IMR-90 (cell line): ENCODE results near the gene HSPA12A. TPM values are rescaled to one million over a fixed set of nuclear protein-coding genes. Genes with fewer than 3 reads are reported as not detected.

ENCODE experiments used
- ATAC-seq: fragments of 200-7000 bp; cut with Tn5 transposase; 2 replicates; pipeline ENCODE4 v1.9.1; 2020; ENCODE audit warnings: low read depth, mild to moderate bottlenecking, moderate library complexity
- BruUV-seq: library from RNA; stranded (reverse); fragments of 400-500 nt; replicated peaks from 2 replicates; lab custom pipeline; 2021; lab: Mats Ljungman, UMichigan
- CTCF ChIA-PET: fragments of 300-600 bp; formaldehyde crosslinking; extraction: SDS; loops from one replicate; lab custom pipeline; 2021; ENCODE audit warnings: antibody characterized with exemption; lab: Yijun Ruan, JAX
- POLR2A ChIA-PET: fragments of 300-600 bp; sonication (Branson Sonifier 250); formaldehyde crosslinking; loops from one replicate; lab custom pipeline; 2022; ENCODE audit warnings: antibody characterized with exemption; ENCODE audit not compliant: unreplicated experiment; lab: Charles Lee
- DNase-seq: peaks from one replicate; pipeline ENCODE4 v3.0.0; 2013
- H2AFZ ChIP-seq: replicated peaks from 2 replicates; pipeline ENCODE3; 2013; ENCODE audit warnings: low read length, mild to moderate bottlenecking; ENCODE audit not compliant: poor library complexity
- H2AK5ac ChIP-seq: 2 replicates; pipeline ENCODE4 v1.6.1; 2013; ENCODE audit warnings: low read depth, low read length, inconsistent platforms
- H2AK9ac ChIP-seq: replicated peaks from 2 replicates; pipeline ENCODE3; 2013; ENCODE audit warnings: mild to moderate bottlenecking, low read depth, low read length, moderate library complexity; ENCODE audit not compliant: poor library complexity
- H2BK120ac ChIP-seq: 2 replicates; pipeline ENCODE4 v1.6.1; 2013; ENCODE audit warnings: low read depth, low read length, inconsistent platforms
- H2BK15ac ChIP-seq: 3 replicates; pipeline ENCODE4 v1.6.1; 2013; ENCODE audit warnings: low read depth, low read length, inconsistent platforms
- H2BK20ac ChIP-seq: 2 replicates; pipeline ENCODE4 v1.6.1; 2013; ENCODE audit warnings: low read depth, mild to moderate bottlenecking, inconsistent platforms, low read length, moderate library complexity
- H2BK5ac ChIP-seq: 2 replicates; pipeline ENCODE4 v1.6.1; 2013; ENCODE audit warnings: mild to moderate bottlenecking, low read depth, low read length, inconsistent platforms; ENCODE audit not compliant: poor library complexity, severe bottlenecking
- H3K14ac ChIP-seq: replicated peaks from 2 replicates; pipeline ENCODE4 v1.6.1; 2013; ENCODE audit warnings: low read depth, low read length, inconsistent platforms
- H3K18ac ChIP-seq: 2 replicates; pipeline ENCODE4 v1.6.1; 2013; ENCODE audit warnings: low read depth, low read length, control low read depth
- H3K23ac ChIP-seq: 2 replicates; pipeline ENCODE4 v1.6.1; 2013; ENCODE audit warnings: low read depth, low read length, inconsistent platforms
- H3K27ac ChIP-seq: 2 replicates; pipeline ENCODE4 v1.5.1; 2013; ENCODE audit warnings: mild to moderate bottlenecking, control low read depth, low read length; ENCODE audit not compliant: insufficient read depth
- H3K27me3 ChIP-seq: 2 replicates; pipeline ENCODE4 v1.6.1; 2013; ENCODE audit warnings: low read length; ENCODE audit not compliant: control insufficient read depth, insufficient read depth
- H3K36me3 ChIP-seq: 2 replicates; pipeline ENCODE4 v1.6.1; 2013; ENCODE audit warnings: low read length, mixed read lengths; ENCODE audit not compliant: control insufficient read depth, insufficient read depth
- H3K4ac ChIP-seq: 2 replicates; pipeline ENCODE4 v1.6.1; 2013; ENCODE audit warnings: low read depth, low read length, inconsistent platforms
- H3K4me1 ChIP-seq: 2 replicates; pipeline ENCODE4 v1.6.1; 2013; ENCODE audit warnings: low read length, mixed read lengths; ENCODE audit not compliant: control insufficient read depth, insufficient read depth
- H3K4me2 ChIP-seq: 2 replicates; pipeline ENCODE4 v1.6.1; 2013; ENCODE audit warnings: low read depth, mild to moderate bottlenecking, control low read depth, low read length, moderate library complexity
- H3K4me3 ChIP-seq: 2 replicates; pipeline ENCODE4 v1.5.1; 2013; ENCODE audit warnings: low read depth, mild to moderate bottlenecking, control low read depth, low read length, moderate library complexity; ENCODE audit not compliant: insufficient read depth
- H3K56ac ChIP-seq: 2 replicates; pipeline ENCODE4 v1.6.1; 2013; ENCODE audit warnings: low read length, inconsistent platforms; ENCODE audit not compliant: insufficient read depth; ENCODE audit errors: extremely low read depth
- H3K79me1 ChIP-seq, 2 experiments: 2 replicates each; pipeline ENCODE4 v1.6.1; 2013; ENCODE audit warnings: low read length in 2 of 2, inconsistent platforms in 1 of 2, low read depth in 1 of 2
- H3K9ac ChIP-seq: 2 replicates; pipeline ENCODE4 v1.6.1; 2013; ENCODE audit warnings: low read depth, low read length, control low read depth
- H3K9me1 ChIP-seq: 2 replicates; pipeline ENCODE4 v1.6.1; 2013; ENCODE audit warnings: low read length, inconsistent platforms; ENCODE audit not compliant: insufficient read depth
- H3K9me3 ChIP-seq: 2 replicates; pipeline ENCODE4 v1.6.1; 2013; ENCODE audit warnings: low read length; ENCODE audit not compliant: control insufficient read depth, insufficient read depth
- H4K20me1 ChIP-seq: 2 replicates; pipeline ENCODE4 v1.6.1; 2013; ENCODE audit warnings: low read length, inconsistent platforms; ENCODE audit not compliant: insufficient read depth
- H4K5ac ChIP-seq: 2 replicates; pipeline ENCODE4 v1.6.1; 2013; ENCODE audit warnings: mild to moderate bottlenecking, low read depth, low read length, control low read depth
- H4K8ac ChIP-seq, 2 experiments: 2 replicates each; pipeline ENCODE4 v1.6.1; 2013; ENCODE audit warnings: low read depth in 2 of 2, low read length in 2 of 2, control low read depth in 1 of 2, inconsistent platforms in 1 of 2
- H4K91ac ChIP-seq: 2 replicates; pipeline ENCODE4 v1.6.1; 2013; ENCODE audit warnings: low read depth, low read length, inconsistent platforms; ENCODE audit not compliant: insufficient read depth
- BHLHE40 ChIP-seq: fragments of 150-350 bp; IDR thresholded peaks from 2 replicates; pipeline ENCODE4 v1.6.1; 2016; ENCODE audit warnings: mild to moderate bottlenecking, low read depth, low read length
- WGBS, 2 experiments: methylation state at CpG; one replicate each; pipeline versions ENCODE4 v1.1.5 to v1.1.7; 2013; ENCODE audit warnings: missing lambda C conversion rate in 2 of 2; ENCODE audit not compliant: insufficient read length in 1 of 2; ENCODE audit errors: extremely low coverage in 2 of 2; 5-methylcytosine and 5-hydroxymethylcytosine counted together
- dilution Hi-C: fragments of 300-500 bp; cut with HindIII; formaldehyde crosslinking; loops from one replicate; pipeline ENCODE4 v1.14.3; 2018; ENCODE audit warnings: low sequenced_read_pairs; ENCODE audit not compliant: unreplicated experiment
- in situ Hi-C: fragments of 300-500 bp; cut with MboI; formaldehyde crosslinking; loops from 3 replicates; pipeline ENCODE4 v1.14.3; 2019; ENCODE audit warnings: low sequenced_read_pairs, inconsistent platforms, mixed read lengths
- intact Hi-C: fragments of 100-400 bp; cut with micrococcal nuclease; formaldehyde crosslinking; loops from 2 replicates; pipeline ENCODE4 v1.10.0; 2022
- polyA plus RNA-seq, 3 experiments: library from polyadenylated mRNA; depleted of rRNA; stranded (reverse); fragments of >200 nt; gene quantifications; 2 replicates each; pipeline ENCODE4 v1.2.3, GENCODE V29; 2012; ENCODE audit warnings: low replicate concordance in 1 of 3
- total RNA-seq: library from RNA; depleted of rRNA; stranded (reverse); fragments of >200 nt; gene quantifications from 2 replicates; pipeline ENCODE4 v1.2.3, GENCODE V29; 2012

Gene HSPA12A
- total and polyA plus RNA-seq, 2 of the 4 experiments (the other 2 are of a cell fraction) = 16.1 to 16.7 TPM

GRCh38 chr10:116688741-116689495 is 53.4 kb downstream of the HSPA12A start:
- no peaks in the 10 kb centered on the region for H4K20me1 ChIP-seq
- no TSS peak for BruUV-seq
- peak overlapping the region; percentile 86 for H3K27ac ChIP-seq
- intact Hi-C loops (loop anchor here (2.0 kb wide), 1 partner anchor 486 kb away; no protein-coding TSS in a partner anchor), dilution Hi-C loops (loop anchor here (25.0 kb wide), 1 partner anchor 98 kb away; no protein-coding TSS in a partner anchor), in situ Hi-C loops (no loop called here)
- H4K91ac ChIP-seq = peak overlapping the region; percentile 58; the same call in 1 of the 2 replicates
- peak overlapping the region; percentile 20 for H3K9ac ChIP-seq
- H4K5ac ChIP-seq = no peak overlapping the region
- H3K27me3 ChIP-seq = no peaks in the 10 kb centered on the region
- peak overlapping the region; percentile 53 for H2BK5ac ChIP-seq
- peak overlapping the region; percentile 9; the same call in 1 of the 2 replicates for H2AK5ac ChIP-seq
- DNase-seq = no peak
- H3K18ac ChIP-seq = no peak overlapping the region
- H2AK9ac ChIP-seq = peak overlapping the region; percentile 37
- no CpG with 5 or more reads among the region's 7 CpGs for WGBS, 2 experiments
- H2BK120ac ChIP-seq = peak overlapping the region; percentile 60; the same call in 1 of the 2 replicates
- H3K9me1 ChIP-seq = peaks cover 9% of the 10 kb centered on the region
- H2AFZ ChIP-seq = peak overlapping the region; percentile 10
- TF ChIP-seq BHLHE40 = no peak
- H3K4ac ChIP-seq = peak overlapping the region; percentile 76
- H3K4me3 ChIP-seq = peak overlapping the region; percentile 9; the same call in 1 of the 2 replicates
- POLR2A ChIA-PET = interaction anchor here (0.6 kb wide), 1 partner anchor 27 kb away, joined by 14 read pairs; no protein-coding TSS in a partner anchor
- H3K4me1 ChIP-seq = peaks cover 14% of the 10 kb centered on the region
- H2BK15ac ChIP-seq = no peak overlapping the region
- peak overlapping the region; percentile 62 to 70; a peak in 2 of 4 replicates for H4K8ac ChIP-seq
- peak overlapping the region; percentile 82 for H3K4me2 ChIP-seq
- H3K56ac ChIP-seq = peak overlapping the region; percentile 29; the same call in 1 of the 2 replicates
- CTCF ChIA-PET = interaction anchor here (1.2 to 4.9 kb wide), 3 partner anchors 88 to 108 kb away, joined by 3 to 39 read pairs (median 4); no protein-coding TSS in a partner anchor
- H3K14ac ChIP-seq = peak overlapping the region; percentile 35
- H2BK20ac ChIP-seq = no peak overlapping the region; the same call in 1 of the 2 replicates
- H3K9me3 ChIP-seq = no peaks in the 10 kb centered on the region
- 0 out of 4 replicates have a peak, but pooled peaks cover 0 to 3% of the 10 kb centered on the region in 2 experiments for H3K79me1 ChIP-seq
- peak overlapping the region; percentile 49 for H3K23ac ChIP-seq
- H3K36me3 ChIP-seq = no peaks in the 10 kb centered on the region
- peak; percentile 24 for ATAC-seq
